ENCODE data around the gene RELB.

DNA sequence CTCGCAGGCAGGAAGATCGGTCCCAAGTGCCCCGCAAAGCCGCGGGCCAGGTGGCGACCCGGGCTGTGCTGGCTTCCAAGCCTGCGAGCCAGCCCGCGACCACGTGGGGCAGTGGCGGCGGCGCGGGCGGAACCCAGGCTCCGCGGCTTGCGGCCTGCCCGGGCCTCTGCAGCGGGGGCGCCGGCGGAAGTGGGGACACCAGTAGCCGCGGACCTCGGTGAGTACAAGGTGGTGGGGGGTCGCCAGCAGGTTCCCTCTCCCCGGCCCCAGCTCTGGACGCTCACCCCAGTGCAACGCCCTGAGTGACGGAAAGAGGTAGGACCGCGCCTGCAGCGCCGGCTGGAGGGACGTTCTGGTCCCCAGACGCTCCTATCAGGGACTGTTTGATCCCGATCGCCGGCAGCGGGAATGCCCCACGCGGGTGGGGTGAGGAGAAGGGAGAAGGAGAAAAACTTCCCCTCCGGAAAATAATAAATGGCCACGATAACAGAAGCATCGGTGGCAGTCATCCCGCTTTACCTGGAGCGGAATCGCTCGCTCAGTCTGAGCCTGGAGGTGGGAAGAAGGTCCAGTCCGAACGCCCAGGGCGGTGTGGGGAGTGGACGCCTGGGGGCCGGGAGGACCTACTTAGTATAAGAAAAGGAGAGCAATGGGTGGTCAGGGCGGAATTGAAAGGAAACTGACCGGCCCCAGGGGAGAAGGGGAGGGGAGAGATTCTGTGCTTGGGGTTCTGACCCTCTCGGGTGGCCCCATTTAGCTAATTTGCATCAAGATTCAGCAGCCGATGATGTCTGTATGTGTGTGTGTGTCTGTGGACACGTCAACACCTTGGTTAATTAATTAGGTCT, 78.0 kb downstream of the RELB start, which contains the start of gene GEMIN7:
- TF ChIP-seq, protein P1, sequence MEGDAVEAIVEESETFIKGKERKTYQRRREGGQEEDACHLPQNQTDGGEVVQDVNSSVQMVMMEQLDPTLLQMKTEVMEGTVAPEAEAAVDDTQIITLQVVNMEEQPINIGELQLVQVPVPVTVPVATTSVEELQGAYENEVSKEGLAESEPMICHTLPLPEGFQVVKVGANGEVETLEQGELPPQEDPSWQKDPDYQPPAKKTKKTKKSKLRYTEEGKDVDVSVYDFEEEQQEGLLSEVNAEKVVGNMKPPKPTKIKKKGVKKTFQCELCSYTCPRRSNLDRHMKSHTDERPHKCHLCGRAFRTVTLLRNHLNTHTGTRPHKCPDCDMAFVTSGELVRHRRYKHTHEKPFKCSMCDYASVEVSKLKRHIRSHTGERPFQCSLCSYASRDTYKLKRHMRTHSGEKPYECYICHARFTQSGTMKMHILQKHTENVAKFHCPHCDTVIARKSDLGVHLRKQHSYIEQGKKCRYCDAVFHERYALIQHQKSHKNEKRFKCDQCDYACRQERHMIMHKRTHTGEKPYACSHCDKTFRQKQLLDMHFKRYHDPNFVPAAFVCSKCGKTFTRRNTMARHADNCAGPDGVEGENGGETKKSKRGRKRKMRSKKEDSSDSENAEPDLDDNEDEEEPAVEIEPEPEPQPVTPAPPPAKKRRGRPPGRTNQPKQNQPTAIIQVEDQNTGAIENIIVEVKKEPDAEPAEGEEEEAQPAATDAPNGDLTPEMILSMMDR (IDR thresholded peaks at IDR 0.05): no peak
- TF ChIP-seq POLR2A (IDR thresholded peaks at IDR 0.05): no peak
